Measurements from ENCODE around the gene RD3L. TPM values are rescaled to one million over a fixed set of nuclear protein-coding genes. Genes with fewer than 3 reads are reported as not detected.

RD3L gene
- total and polyA plus RNA-seq, 2 of the 13 experiments (the other 11 are each of a cell fraction or from before 2014, with no cell fraction given) = not detected

- TF ChIP-seq UBTF (CRISPR knock-in tag; IDR thresholded peaks at IDR 0.05) (peak; percentile 79), RFXAP (CRISPR knock-in tag; IDR thresholded peaks at IDR 0.05; ENCODE audit: borderline replicate concordance) (peak; percentile 88; the same call in 1 of the 2 replicates), HNRNPUL1 (IDR thresholded peaks at IDR 0.05; ENCODE audit: low read depth, low read length) (peak; percentile 24; the same call in 1 of the 2 replicates), YEATS4 (CRISPR knock-in tag; IDR thresholded peaks at IDR 0.05; ENCODE audit: borderline replicate concordance) (peak; percentile 91), POLR2AphosphoS5 (IDR thresholded peaks at IDR 0.05; ENCODE audit: low read depth, low read length) (peak; percentile 94), TFDP2 (CRISPR knock-in tag; IDR thresholded peaks at IDR 0.05) (peak; percentile 45; the same call in 1 of the 2 replicates), ZC3H13 (CRISPR knock-in tag; IDR thresholded peaks at IDR 0.05) (no peak), GPBP1L1 (CRISPR knock-in tag; IDR thresholded peaks at IDR 0.05) (no peak), DNMT1 (CRISPR knock-in tag; IDR thresholded peaks at IDR 0.05) (no peak), TCF7L2 (IDR thresholded peaks at IDR 0.05; ENCODE audit: low read depth, low read length) (no peak), ZBTB8A (CRISPR knock-in tag; IDR thresholded peaks at IDR 0.05; ENCODE audit: borderline replicate concordance, low read depth) (no peak), ZBTB1 (CRISPR knock-in tag; IDR thresholded peaks at IDR 0.05; ENCODE audit: borderline replicate concordance) (no peak), ZNF232 (CRISPR knock-in tag; IDR thresholded peaks at IDR 0.05; ENCODE audit: borderline replicate concordance) (peak; percentile 82; the same call in 1 of the 2 replicates), NFKB2 (CRISPR knock-in tag; IDR thresholded peaks at IDR 0.05; ENCODE audit: borderline replicate concordance) (peak; percentile 81; the same call in 1 of the 2 replicates), ATF7-NPFF (CRISPR knock-in tag; IDR thresholded peaks at IDR 0.05; ENCODE audit: low read depth) (peak; percentile 84; the same call in 1 of the 2 replicates), NRL (CRISPR knock-in tag; IDR thresholded peaks at IDR 0.05; ENCODE audit: borderline replicate concordance) (peak; percentile 84), KLF13 (CRISPR knock-in tag; IDR thresholded peaks at IDR 0.05) (0 out of 2 replicates have a peak, but pooled peaks have one; percentile 18), ATM (IDR thresholded peaks at IDR 0.05; ENCODE audit: borderline replicate concordance) (no peak), RXRA (CRISPR knock-in tag; IDR thresholded peaks at IDR 0.05) (peak; percentile 61; the same call in 1 of the 2 replicates), ZSCAN22 (CRISPR knock-in tag; IDR thresholded peaks at IDR 0.05) (no peak), MAFK (conservative IDR thresholded peaks at IDR 0.05 in 1 of 2, IDR thresholded peaks at IDR 0.05 in 1 of 2; ENCODE audit: low read length in 2 of 2) (no peak), ZBTB49 (CRISPR knock-in tag; IDR thresholded peaks at IDR 0.05; ENCODE audit: borderline replicate concordance) (no peak)
These were observed 21.1 kb downstream of the RD3L start (continued) for GRCh38 chr14:103920981-103921854.
